Lower lobe of right lung (tissue), 2 donors: ENCODE data around the gene SNX13. TPM values are rescaled to one million over a fixed set of nuclear protein-coding genes. Genes with fewer than 3 reads are reported as not detected.

Source experiments
- ATAC-seq, 2 donors: fragments of 200-7000 bp; cut with Tn5 transposase; one replicate each; pipeline ENCODE4 v1.9.1; 2020 to 2022; ENCODE audit warnings: mild to moderate bottlenecking in 2 of 2, moderate library complexity in 2 of 2
- DNase-seq: peaks from one replicate; pipeline ENCODE4 v3.0.0-alpha.2; 2020
- H3K27ac ChIP-seq: fragments of 200-600 bp; one replicate; pipeline ENCODE4 v1.8.0; 2022
- H3K27me3 ChIP-seq: fragments of 200-600 bp; one replicate; pipeline ENCODE4 v1.8.0; 2022; ENCODE audit warnings: low read depth
- H3K36me3 ChIP-seq: fragments of 200-600 bp; one replicate; pipeline ENCODE4 v1.8.0; 2022; ENCODE audit warnings: mild to moderate bottlenecking
- H3K4me1 ChIP-seq: fragments of 200-600 bp; one replicate; pipeline ENCODE4 v1.8.0; 2022
- H3K4me3 ChIP-seq: fragments of 200-600 bp; one replicate; pipeline ENCODE4 v1.8.0; 2022; ENCODE audit warnings: mild to moderate bottlenecking
- H3K9me3 ChIP-seq: fragments of 200-600 bp; one replicate; pipeline ENCODE4 v1.8.0; 2022
- CTCF ChIP-seq: fragments of 200-600 bp; IDR thresholded peaks from one replicate; pipeline ENCODE4 v1.8.0; 2022; ENCODE audit warnings: antibody characterized with exemption, mild to moderate bottlenecking
- intact Hi-C: fragments of 100-400 bp; cut with DNase I; formaldehyde crosslinking; loops from one replicate; pipeline ENCODE4 v1.11.0; 2022
- total RNA-seq: library from RNA; stranded (reverse); fragmentation: NEBNext Ultra II Directional; extraction: Animal tissue kit (Norgen Biotek cat#: 25700); gene quantifications from one replicate; pipeline ENCODE4 v1.2.1, GENCODE V29; 2021
- donor health status: DM: no; HTN: yes; CAD: no; lungs with severe emphysema.

The SNX13 gene
- total RNA-seq, 1 donor from 2014 or later, result 62.7 TPM

GRCh38 chr7:17934094-17934493 is 6.2 kb downstream of the SNX13 start:
- no peak for TF ChIP-seq CTCF
- intact Hi-C loops, result no loop called here
- no peaks in the 10 kb centered on the region for H3K9me3 ChIP-seq
- peaks cover 42% of the 10 kb centered on the region for H3K4me1 ChIP-seq
- ATAC-seq (no peak), DNase-seq (no peak)
- no peak overlapping the region for H3K27ac ChIP-seq
- no peaks in the 10 kb centered on the region for H3K27me3 ChIP-seq
- H3K4me3 ChIP-seq, result no peak overlapping the region
- no peaks in the 10 kb centered on the region for H3K36me3 ChIP-seq

GRCh38 chr7:17932770-17933169 is 7.5 kb downstream of the SNX13 start:
- intact Hi-C loops, result no loop called here
- H3K4me3 ChIP-seq, result no peak overlapping the region
- peak in 1 of 2 donors; percentile 81 for ATAC-seq
- H3K4me1 ChIP-seq, result peaks cover 29% of the 10 kb centered on the region
- H3K27ac ChIP-seq, result no peak overlapping the region
- no peak for DNase-seq
- no peaks in the 10 kb centered on the region for H3K9me3 ChIP-seq
- H3K27me3 ChIP-seq, result no peaks in the 10 kb centered on the region
- TF ChIP-seq CTCF, result no peak
- H3K36me3 ChIP-seq, result no peaks in the 10 kb centered on the region

GRCh38 chr7:17931069-17931468 is 9.2 kb downstream of the SNX13 start:
- Histone ChIP-seq H3K4me3 (no peak overlapping the region), H3K27me3 (no peaks in the 10 kb centered on the region), H3K36me3 (no peaks in the 10 kb centered on the region), H3K27ac (no peak overlapping the region), H3K4me1 (peaks cover 19% of the 10 kb centered on the region), H3K9me3 (no peaks in the 10 kb centered on the region)
- DNase-seq (no peak), ATAC-seq (no peak)
- TF ChIP-seq CTCF, result no peak
- intact Hi-C loops, result no loop called here

GRCh38 chr7:17930546-17930945 is 9.7 kb downstream of the SNX13 start:
- no peaks in the 10 kb centered on the region for H3K9me3 ChIP-seq
- TF ChIP-seq CTCF, result no peak
- H3K36me3 ChIP-seq, result no peaks in the 10 kb centered on the region
- intact Hi-C loops, result no loop called here
- ATAC-seq (no peak), DNase-seq (no peak)
- no peak overlapping the region for H3K4me3 ChIP-seq
- H3K4me1 ChIP-seq, result peaks cover 15% of the 10 kb centered on the region
- H3K27me3 ChIP-seq, result no peaks in the 10 kb centered on the region
- no peak overlapping the region for H3K27ac ChIP-seq

GRCh38 chr7:17929647-17930395 is 10.5 kb downstream of the SNX13 start:
- peaks cover 9% of the 10 kb centered on the region for H3K4me1 ChIP-seq
- H3K36me3 ChIP-seq, result no peaks in the 10 kb centered on the region
- intact Hi-C loops, result no loop called here
- H3K27ac ChIP-seq, result no peak overlapping the region
- H3K4me3 ChIP-seq, result no peak overlapping the region
- TF ChIP-seq CTCF, result no peak
- DNase-seq (no peak), ATAC-seq (no peak)
- no peaks in the 10 kb centered on the region for H3K9me3 ChIP-seq
- H3K27me3 ChIP-seq, result no peaks in the 10 kb centered on the region
